ENCODE measurements around the gene KNDC1.

GRCh38 chr10:133197786-133198185 lies 37.8 kb downstream of the KNDC1 start:
- TF ChIP-seq CTCF (conservative IDR thresholded peaks at IDR 0.05; ENCODE audit: low read depth, low read length) (no peak), SMC3 (IDR thresholded peaks at IDR 0.05; ENCODE audit: low read depth, low read length) (no peak), USF2 (IDR thresholded peaks at IDR 0.05; ENCODE audit: low read depth, low read length) (no peak), POLR2A (IDR thresholded peaks at IDR 0.05; ENCODE audit: low read depth, low read length) (no peak), ELK1 (IDR thresholded peaks at IDR 0.05; ENCODE audit: borderline replicate concordance, low read depth, low read length) (no peak), FOS (IDR thresholded peaks at IDR 0.05; ENCODE audit: low read depth, low read length) (no peak), RFX5 (IDR thresholded peaks at IDR 0.05; ENCODE audit: low read depth, low read length) (no peak), MAFK (IDR thresholded peaks at IDR 0.05; ENCODE audit: low read depth, low read length) (no peak), MXI1 (IDR thresholded peaks at IDR 0.05; ENCODE audit: borderline replicate concordance, low read depth, low read length) (no peak), RAD21 (IDR thresholded peaks at IDR 0.05; ENCODE audit: low read length) (no peak)
